Endothelial cell of hepatic sinusoid (primary cell): Measurements from ENCODE around the gene C2CD4A.

Source experiments
- in situ Hi-C: cut with HindIII; loops from 2 replicates; pipeline ENCODE4 v1.10.0; 2017; ENCODE audit warnings: low sequenced_read_pairs

Gene C2CD4A

GRCh38 chr15:62099094-62099601 is 32.4 kb downstream of the C2CD4A start:
- in situ Hi-C loops: no loop called here

GRCh38 chr15:62103431-62103830 is 36.7 kb downstream of the C2CD4A start:
- in situ Hi-C loops: no loop called here

- in situ Hi-C loops: no loop called here
Observed at GRCh38 chr15:62104401-62104800, 37.6 kb downstream of the C2CD4A start.

GRCh38 chr15:62104846-62105245 is 38.1 kb downstream of the C2CD4A start:
- in situ Hi-C loops: no loop called here

- in situ Hi-C loops: no loop called here
Observed at GRCh38 chr15:62105266-62105665, 38.5 kb downstream of the C2CD4A start.

GRCh38 chr15:62106096-62106495 is 39.3 kb downstream of the C2CD4A start:
- in situ Hi-C loops: no loop called here

GRCh38 chr15:62107571-62108121 is 40.9 kb downstream of the C2CD4A start:
- in situ Hi-C loops: no loop called here

- in situ Hi-C loops: no loop called here
Observed at GRCh38 chr15:62108411-62108810, 41.6 kb downstream of the C2CD4A start.

GRCh38 chr15:62109437-62109836 is 42.7 kb downstream of the C2CD4A start:
- in situ Hi-C loops: no loop called here

- in situ Hi-C loops: no loop called here
Observed at GRCh38 chr15:62109982-62110851, 43.4 kb downstream of the C2CD4A start.

GRCh38 chr15:62112081-62112480 is 45.3 kb downstream of the C2CD4A start:
- in situ Hi-C loops: no loop called here

- in situ Hi-C loops: no loop called here
Observed at GRCh38 chr15:62112616-62113593, 46.1 kb downstream of the C2CD4A start.

- in situ Hi-C loops: no loop called here
Observed at GRCh38 chr15:62115847-62116246, 49.1 kb downstream of the C2CD4A start.

- in situ Hi-C loops: no loop called here
Observed at GRCh38 chr15:62118520-62119226, 51.9 kb downstream of the C2CD4A start.

GRCh38 chr15:62119227-62119864 is 52.6 kb downstream of the C2CD4A start:
- in situ Hi-C loops: no loop called here

GRCh38 chr15:62119874-62120273 is 53.1 kb downstream of the C2CD4A start:
- in situ Hi-C loops: no loop called here
